ENCODE data around the gene BTBD10.

The BTBD10 gene

GRCh38 chr11:13339195-13340153 lies 123.5 kb downstream of the BTBD10 start:
- no peak for DNase-seq (ENCODE audit: low read depth in 1 of 2, low spot score in 1 of 2)

DNA sequence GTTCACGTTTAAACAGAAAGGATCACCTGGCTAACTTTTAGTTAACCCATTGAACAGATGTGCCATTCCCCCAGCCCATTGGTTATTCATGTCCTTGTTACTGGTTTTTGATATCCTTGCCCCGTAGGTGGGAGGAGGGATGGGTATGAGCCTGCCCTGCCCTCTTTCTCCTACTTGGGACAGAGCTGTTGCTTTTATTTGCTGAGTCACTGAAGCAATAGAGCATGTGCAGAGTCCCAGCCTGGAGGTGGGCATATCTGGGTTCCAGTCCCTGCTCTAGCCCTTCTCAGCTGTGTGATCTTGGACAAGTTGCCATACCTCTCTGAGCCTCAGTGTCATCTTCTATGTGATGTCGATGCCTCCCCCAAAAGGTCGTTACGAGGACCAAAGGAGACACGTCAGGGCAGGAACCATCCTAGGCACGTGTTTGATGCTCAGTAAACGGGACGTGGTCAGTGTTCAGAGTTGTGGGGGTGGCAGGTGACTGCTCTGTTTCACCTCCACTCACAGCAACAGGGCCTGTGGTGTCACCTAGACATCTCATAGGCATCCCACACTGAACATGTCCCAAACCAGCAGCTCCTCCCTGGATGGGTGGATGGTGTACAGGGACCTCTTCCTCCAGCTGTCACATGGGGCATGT lies 124.5 kb downstream of the BTBD10 start:
- no peak for DNase-seq (ENCODE audit: low read depth in 1 of 2, low spot score in 1 of 2)

GRCh38 chr11:13338019-13338426 lies 125.0 kb downstream of the BTBD10 start:
- no peak for DNase-seq (ENCODE audit: low read depth in 1 of 2, low spot score in 1 of 2)
